B cell (primary cell): ENCODE data around the gene ZDHHC12.

Source experiments
- CTCF ChIP-seq: fragments of 200-600 bp; IDR thresholded peaks from one replicate; pipeline ENCODE4 v1.8.0; 2022; ENCODE audit warnings: antibody characterized with exemption, mild to moderate bottlenecking
- EZH2 ChIP-seq: IDR thresholded peaks from 2 replicates; pipeline ENCODE4 v1.6.1; 2012; ENCODE audit warnings: borderline replicate concordance, low read depth, mild to moderate bottlenecking, moderate library complexity, low read length; ENCODE audit not compliant: insufficient read depth, poor library complexity, severe bottlenecking

- no peak for TF ChIP-seq CTCF
- no peak for TF ChIP-seq EZH2
Measured at GRCh38 chr9:128704356-128704670, 19.6 kb downstream of the ZDHHC12 start.
